Fibroblast of pulmonary artery (primary cell): ENCODE data around the gene FTCD.
A peak's percentile ranks its signal among the peaks of the same experiment; 100 is the strongest.
"Not testable (repeated sequence)": the region's sequence is repeated elsewhere in the genome, so short reads cannot be mapped to it uniquely, and the experiment has no call there.

Experiments
- DNase-seq: peaks from one replicate; pipeline ENCODE4 v3.0.0-alpha.2; 2010; ENCODE audit warnings: low read depth
- H3K4me3 ChIP-seq: replicated peaks from 2 replicates; pipeline ENCODE4 v1.5.1; 2011; ENCODE audit warnings: low read depth, mild to moderate bottlenecking, control low read depth, low read length, moderate library complexity
- CTCF ChIP-seq: IDR thresholded peaks from 2 replicates; pipeline ENCODE4 v1.5.1; 2011; ENCODE audit warnings: mild to moderate bottlenecking, control low read depth, low read length, inconsistent platforms; ENCODE audit errors: missing control alignments

FTCD gene

GRCh38 chr21:46150491-46151121 lies 4.8 kb downstream of the FTCD start:
- DNase-seq: no peak
- no peak for TF ChIP-seq CTCF
- no peak overlapping the region for H3K4me3 ChIP-seq

DNA sequence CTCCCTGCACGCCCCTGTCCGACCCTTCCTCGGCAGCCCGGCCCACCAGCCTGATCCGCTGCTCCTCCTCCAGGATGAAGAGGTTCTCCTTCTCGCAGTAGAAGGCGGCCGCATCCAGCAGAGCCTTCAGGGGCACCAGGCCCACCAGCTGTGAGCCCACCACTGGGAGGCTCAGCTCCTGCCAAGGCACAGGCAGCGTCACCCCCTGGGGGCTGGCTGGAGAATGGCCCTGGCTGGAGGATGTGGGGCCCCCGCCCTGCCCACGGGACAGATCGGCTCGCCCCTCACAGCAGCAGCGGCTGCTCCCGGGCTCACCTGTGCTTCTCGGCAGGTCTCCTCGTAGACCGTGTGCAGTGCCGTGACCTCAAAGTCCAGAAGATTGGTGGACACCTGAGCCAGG lies 5.3 kb downstream of the FTCD start:
- DNase-seq: no peak
- H3K4me3 ChIP-seq: no peak overlapping the region
- no peak for TF ChIP-seq CTCF

DNA sequence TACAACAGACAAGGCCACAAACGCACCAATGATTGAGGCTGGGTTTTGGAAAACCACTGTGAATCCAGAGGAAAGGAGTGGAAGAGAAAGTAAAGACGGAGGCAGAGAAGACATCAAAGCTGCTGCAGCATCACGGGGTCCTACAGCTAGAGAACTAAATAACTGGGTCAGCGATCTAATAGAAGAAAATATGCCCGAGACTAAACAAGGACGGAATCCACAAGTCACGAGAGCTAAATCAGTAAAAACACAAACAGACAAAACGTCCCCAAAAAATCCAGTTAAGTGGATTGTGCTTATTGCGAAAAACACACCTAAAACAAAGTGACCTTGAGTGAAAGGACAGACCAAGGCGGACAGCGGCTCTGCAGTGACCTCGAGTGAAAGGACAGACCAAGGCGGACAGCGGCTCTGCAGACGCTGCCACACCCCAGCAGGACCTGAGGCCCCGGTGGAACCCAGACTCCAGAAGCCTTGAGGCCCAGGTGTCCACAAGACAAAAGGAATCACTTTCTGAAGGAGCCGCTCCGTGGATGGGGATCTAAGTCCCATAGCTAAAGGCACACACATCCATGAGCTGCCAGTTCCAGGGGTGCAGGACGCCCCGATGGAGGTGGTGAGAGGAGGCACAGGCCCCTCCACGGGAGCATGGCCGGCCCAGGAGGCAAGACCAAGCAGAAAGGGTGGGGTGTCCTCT lies 6.0 kb downstream of the FTCD start:
- DNase-seq: no peak

DNA sequence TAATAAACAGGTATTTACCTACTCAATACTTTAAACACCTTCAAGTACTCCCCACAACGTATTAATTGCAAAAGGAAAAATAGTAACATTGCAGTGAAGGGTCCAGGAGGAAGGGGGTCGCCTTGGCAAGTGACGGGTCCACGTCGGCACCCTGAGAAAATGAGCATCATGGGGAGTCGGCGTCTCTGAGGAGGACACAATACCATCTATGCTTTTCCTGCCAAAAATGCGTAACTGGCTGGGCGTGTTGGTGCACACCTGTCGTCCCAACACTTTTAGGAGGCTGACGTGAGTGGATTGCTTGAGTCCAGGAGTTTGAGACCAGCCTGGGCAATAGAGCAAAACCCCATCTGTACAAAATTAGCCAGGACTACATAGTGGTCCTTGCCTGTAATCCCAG lies 7.3 kb downstream of the FTCD start:
- TF ChIP-seq CTCF: no peak
- no peak for DNase-seq
- H3K4me3 ChIP-seq: no peak overlapping the region

More for the DNA sequence above, 6.0 kb downstream of the FTCD start:
- no peak overlapping the region for H3K4me3 ChIP-seq
- no peak for TF ChIP-seq CTCF

GRCh38 chr21:46147429-46147828 lies 8.0 kb downstream of the FTCD start:
- TF ChIP-seq CTCF: peak; percentile 74
- peak; percentile 61 for DNase-seq
- not testable (repeated sequence) for H3K4me3 ChIP-seq

- no peak for TF ChIP-seq CTCF
- H3K4me3 ChIP-seq: no peak overlapping the region
- DNase-seq: no peak
Observed at GRCh38 chr21:46146856-46147255, 8.5 kb downstream of the FTCD start.
